GM20000 (cell line): ENCODE data around the gene NUDT22.

Experiments
- DNase-seq: peaks from one replicate; pipeline ENCODE4 v3.0.0; 2012; ENCODE audit warnings: low spot score
- CTCF ChIP-seq: IDR thresholded peaks from 2 replicates; pipeline ENCODE4 v1.5.1; 2012; ENCODE audit warnings: mild to moderate bottlenecking, control low read depth; ENCODE audit errors: extremely low read depth, missing control alignments

NUDT22 gene

GRCh38 chr11:64225608-64226506 lies at the start of gene NUDT22, which contains the start of gene TRPT1:
Gene NUDT22, plus strand, starts transcription at chr11:64226274. Its CDS starts 379 bp downstream, at chr11:64226653.
Gene TRPT1, minus strand, starts transcription at chr11:64226186. Its CDS starts 326 bp downstream, at chr11:64225860.
- TF ChIP-seq CTCF = no peak
- DNase-seq = peak; percentile 95

DNA sequence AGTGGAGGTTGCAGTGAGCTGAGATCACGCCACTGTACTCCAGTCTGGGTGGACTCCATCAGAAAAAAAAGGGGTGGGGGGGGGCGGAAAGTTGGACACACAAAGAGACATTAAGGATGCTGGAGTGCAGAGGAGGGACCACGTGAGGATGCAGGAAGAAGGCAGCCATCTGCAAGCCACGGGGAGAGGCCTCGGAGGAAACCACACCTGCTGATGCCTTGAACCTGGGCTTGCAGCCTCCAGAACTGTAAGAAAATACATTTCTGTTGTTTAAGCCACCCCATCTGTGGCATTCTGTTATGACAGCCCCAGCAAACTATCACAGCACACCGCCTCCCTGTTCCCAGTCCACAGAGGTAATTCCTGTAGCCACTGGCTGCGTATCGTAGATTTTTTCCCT lies 49.3 kb upstream of the NUDT22 start:
- TF ChIP-seq CTCF = no peak
- DNase-seq = no peak

- no peak for TF ChIP-seq CTCF
- DNase-seq = no peak
Observed at GRCh38 chr11:64178203-64178602, 47.9 kb upstream of the NUDT22 start.

- TF ChIP-seq CTCF = no peak
- DNase-seq = no peak
Observed at GRCh38 chr11:64178951-64179639, 47.0 kb upstream of the NUDT22 start.

GRCh38 chr11:64180891-64181290 lies 45.2 kb upstream of the NUDT22 start:
- no peak for DNase-seq
- no peak for TF ChIP-seq CTCF

- no peak for TF ChIP-seq CTCF
- peak; percentile 69 for DNase-seq
Observed at GRCh38 chr11:64181506-64182411, 44.3 kb upstream of the NUDT22 start.

DNA sequence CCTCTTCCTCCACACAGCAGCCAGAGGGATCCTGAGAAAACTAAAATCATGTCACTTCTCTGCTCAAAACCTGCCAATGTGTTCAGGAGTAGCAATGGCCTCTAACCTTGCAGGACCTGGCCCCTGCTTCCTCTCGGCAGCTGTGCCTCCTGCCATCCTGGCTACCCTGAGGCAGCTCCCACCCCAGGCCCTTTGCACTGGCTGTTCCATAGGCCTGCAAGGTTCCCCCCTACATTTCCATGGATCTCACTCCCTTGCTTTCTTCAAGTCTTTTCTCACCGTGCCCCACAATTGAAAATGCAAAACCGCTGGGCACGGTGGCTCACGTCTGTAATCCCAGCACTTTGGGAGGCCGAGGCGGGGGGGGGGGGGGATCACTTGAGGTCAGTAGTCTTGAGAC lies 42.2 kb upstream of the NUDT22 start:
- TF ChIP-seq CTCF = no peak
- no peak for DNase-seq
